Left ventricle myocardium superior (tissue), 1 donor: ENCODE data around the gene TSR1. TPM values are rescaled to one million over a fixed set of nuclear protein-coding genes. Genes with fewer than 3 reads are reported as not detected.

Source experiments
- ATAC-seq: fragments of 200-7000 bp; cut with Tn5 transposase; one replicate; pipeline ENCODE4 v1.9.1; 2020; ENCODE audit warnings: mild to moderate bottlenecking, moderate library complexity
- DNase-seq: peaks from one replicate; pipeline ENCODE4 v3.0.0-alpha.2; 2020
- intact Hi-C: fragments of 100-400 bp; cut with micrococcal nuclease; formaldehyde crosslinking; loops from one replicate; pipeline ENCODE4 v1.11.0; 2022
- long read RNA-seq: library from polyadenylated mRNA; unstranded; transcript quantifications from one replicate; pipeline ENCODE4 v2.0.0, GENCODE V29; 2021
- total RNA-seq: library from RNA; stranded (reverse); fragmentation: NEBNext Ultra II Directional; extraction: Animal tissue kit (Norgen Biotek cat#: 25700); gene quantifications from one replicate; pipeline ENCODE4 v1.2.1, GENCODE V29; 2021
- donor health status: DM: no; HTN: yes; CAD: no; lungs with severe emphysema.

Gene TSR1
- total RNA-seq, result 23.3 TPM
- long read RNA-seq, full-length matches to known transcripts, result 59 of 82 reads
- long read RNA-seq, partial matches to known transcripts, result 10 of 82 reads
- long read RNA-seq, other reads (novel, unspliced or antisense), result 13 of 82 reads

DNA sequence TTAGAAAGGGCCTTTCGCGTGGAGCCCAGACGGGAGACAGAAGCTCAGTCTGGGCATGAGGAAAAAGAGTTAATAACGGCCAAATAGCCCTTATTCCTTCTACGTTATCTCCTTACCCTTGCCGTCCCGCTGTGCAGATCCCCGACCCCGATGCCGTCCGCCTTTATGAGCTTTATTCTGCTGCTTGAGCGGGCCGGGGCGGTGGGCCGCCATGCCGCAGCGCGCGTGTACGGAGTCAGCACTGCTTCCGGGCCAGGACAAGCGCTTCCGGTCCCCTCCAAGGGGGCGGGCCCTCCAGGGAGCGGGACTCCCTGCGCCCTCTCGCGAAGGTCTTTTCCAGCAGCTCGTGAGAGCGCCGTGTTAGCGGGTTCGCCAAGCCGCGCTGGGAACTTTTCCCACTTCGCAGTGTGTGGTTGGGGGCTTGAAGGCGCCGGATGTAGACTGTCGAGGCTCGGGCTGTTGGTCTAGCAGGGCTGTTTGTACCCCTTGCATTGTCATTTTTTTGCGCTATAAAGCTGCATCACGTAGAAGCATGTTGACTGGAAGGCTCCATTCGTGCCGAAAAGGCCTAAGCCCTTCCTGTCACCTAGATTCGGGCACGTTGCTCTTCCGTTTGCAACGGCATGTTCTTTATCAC lies at the start of gene TSR1:
TSS of gene TSR1 (minus strand) at position 243 of the 637 bp plus-strand sequence. CDS start at position 213, 30 bp downstream.
- peak; percentile 95 for DNase-seq
- intact Hi-C loops, result no loop called here
- peak; percentile 96 for ATAC-seq

DNA sequence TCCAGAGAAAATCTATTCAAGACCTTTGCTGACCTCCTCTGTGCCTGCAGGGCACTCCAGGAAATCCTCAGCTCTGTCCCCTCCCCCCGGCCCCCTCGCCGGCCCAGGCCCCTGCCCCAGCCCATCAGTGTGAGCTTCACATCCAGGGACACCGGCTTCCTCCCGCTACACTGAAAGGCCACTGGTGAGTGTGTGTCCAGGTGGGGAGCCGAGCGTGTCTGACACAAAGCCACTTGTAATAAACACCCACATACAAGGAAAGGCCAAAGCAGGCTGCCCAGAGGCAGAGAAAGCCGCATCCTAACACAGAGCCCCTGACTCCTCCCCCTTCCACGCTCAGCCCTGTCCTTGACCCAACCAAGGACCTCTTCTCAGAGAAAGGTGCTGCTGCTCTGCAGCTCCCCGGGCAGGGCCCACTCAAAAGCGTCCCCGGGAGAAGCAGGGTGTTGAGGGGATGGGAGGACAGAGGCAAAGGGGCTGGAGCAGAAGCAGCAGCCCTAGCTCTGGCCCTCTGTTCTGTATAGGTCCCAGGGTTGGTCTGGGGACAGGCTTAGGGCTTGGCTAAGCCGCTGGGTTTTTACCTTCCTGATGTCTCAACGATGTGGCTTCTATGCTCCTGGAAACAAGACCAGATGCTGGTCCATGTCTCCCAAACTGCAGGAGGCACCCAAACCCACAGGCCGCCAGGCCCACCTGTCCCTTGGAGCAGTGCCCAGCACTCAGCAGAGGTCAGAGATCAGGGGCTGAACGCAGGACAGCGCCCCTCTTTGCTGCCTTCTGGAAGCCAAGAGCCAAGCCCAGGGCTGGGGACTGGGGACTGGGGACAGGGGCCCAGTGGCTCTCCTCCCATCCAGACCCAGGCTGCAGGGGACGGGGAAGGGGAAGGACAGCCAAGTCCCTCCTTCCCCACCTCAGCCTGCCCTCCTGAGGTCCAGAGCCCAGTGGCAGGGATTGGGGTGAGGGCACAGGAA lies 49.3 kb upstream of the TSR1 start:
- ATAC-seq (no peak), DNase-seq (no peak)
- intact Hi-C loops, result no loop called here

DNA sequence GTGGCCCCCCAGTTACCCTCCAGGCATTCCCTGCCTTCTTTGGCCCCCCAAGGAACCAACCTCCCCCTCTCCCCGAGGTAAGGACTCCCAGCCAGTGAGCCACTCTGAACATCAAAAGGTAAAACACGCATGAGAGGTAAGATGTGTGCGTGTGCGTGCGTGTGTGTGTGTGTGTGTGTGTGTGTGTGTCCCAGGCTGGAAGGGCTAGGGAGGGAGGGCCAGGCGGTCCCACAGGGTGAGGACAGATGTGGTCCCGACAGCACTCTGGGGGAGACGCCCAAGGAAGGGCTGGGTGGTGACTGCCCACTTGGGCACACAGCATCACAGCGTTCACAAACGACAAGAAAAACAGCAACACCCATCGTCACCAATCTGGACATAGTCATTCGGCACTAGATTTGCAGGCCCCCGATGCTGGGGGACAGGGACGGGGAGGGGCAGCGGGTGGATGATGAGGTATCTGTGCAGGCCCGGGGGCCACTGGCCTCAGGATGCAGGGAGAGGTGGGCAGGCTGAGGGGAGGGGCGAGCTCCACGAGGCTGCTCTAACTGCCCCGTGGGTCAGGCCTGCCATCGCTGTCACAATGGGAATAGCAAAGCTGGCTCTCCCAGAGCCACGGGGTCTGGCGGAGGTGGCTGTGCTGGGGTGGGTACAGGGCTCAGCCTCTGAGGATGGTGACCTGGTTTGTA lies 48.3 kb upstream of the TSR1 start:
- intact Hi-C loops, result no loop called here
- no peak for ATAC-seq
- DNase-seq, result no peak

GRCh38 chr17:2383628-2384167 lies 47.4 kb upstream of the TSR1 start:
- DNase-seq (no peak), ATAC-seq (no peak)
- intact Hi-C loops, result loop anchor here (2.0 kb wide), 1 partner anchor 33 kb away; no protein-coding TSS in a partner anchor

GRCh38 chr17:2380950-2381649 lies 44.8 kb upstream of the TSR1 start:
- DNase-seq, result no peak
- intact Hi-C loops, result no loop called here
- ATAC-seq, result peak; percentile 3

GRCh38 chr17:2380226-2380922 lies 44.1 kb upstream of the TSR1 start:
- intact Hi-C loops, result no loop called here
- ATAC-seq (no peak), DNase-seq (no peak)

DNA sequence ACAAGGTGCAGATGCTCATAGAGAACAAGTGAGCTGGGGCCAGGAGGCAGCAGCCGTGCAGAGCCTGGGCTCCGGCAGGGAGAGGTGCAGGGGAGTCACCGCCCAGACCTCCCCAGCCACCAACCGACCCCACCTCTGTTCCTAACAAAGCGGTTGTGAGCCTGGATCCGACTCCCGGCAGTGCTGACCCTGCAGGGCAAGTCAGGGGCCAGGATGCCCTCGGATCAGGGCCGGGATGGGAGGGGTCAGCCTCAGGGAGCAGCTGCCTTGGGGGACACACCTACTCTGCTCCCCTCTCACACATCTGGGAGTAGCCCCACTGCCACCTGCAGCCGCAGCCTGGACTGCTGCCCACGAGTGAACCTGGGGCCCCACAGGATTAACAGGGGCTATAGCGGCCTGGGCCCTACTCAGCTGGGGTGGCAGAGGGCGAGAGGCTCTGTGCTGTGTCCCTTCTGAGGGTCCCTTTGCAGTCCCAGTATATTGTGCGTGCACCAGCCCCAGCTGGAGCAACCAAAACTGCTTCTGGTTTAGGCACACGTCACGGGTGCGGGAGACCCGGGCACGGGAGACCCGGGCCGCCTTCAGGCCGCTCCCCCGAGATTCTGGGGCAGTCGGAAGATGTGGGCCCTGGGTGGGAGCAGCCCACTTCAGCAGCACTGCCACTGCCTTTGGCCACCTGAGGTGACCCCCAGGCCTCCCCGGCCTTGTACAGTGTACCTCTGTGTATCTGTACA lies 43.4 kb upstream of the TSR1 start:
- no peak for ATAC-seq
- intact Hi-C loops, result no loop called here

GRCh38 chr17:2378905-2379304 lies 42.6 kb upstream of the TSR1 start:
- DNase-seq (no peak), ATAC-seq (no peak)
- intact Hi-C loops, result no loop called here

More for the DNA sequence above, 43.4 kb upstream of the TSR1 start:
- no peak for DNase-seq

- DNase-seq, result no peak
- intact Hi-C loops, result no loop called here
These were observed 41.4 kb upstream of the TSR1 start for GRCh38 chr17:2377659-2378058.

GRCh38 chr17:2376107-2376506 lies 39.9 kb upstream of the TSR1 start:
- ATAC-seq, result no peak
- intact Hi-C loops, result no loop called here

More at GRCh38 chr17:2377659-2378058, 41.4 kb upstream of the TSR1 start:
- no peak for ATAC-seq

GRCh38 chr17:2375406-2375805 lies 39.1 kb upstream of the TSR1 start:
- DNase-seq, result no peak

More at GRCh38 chr17:2376107-2376506, 39.9 kb upstream of the TSR1 start:
- DNase-seq, result no peak

DNA sequence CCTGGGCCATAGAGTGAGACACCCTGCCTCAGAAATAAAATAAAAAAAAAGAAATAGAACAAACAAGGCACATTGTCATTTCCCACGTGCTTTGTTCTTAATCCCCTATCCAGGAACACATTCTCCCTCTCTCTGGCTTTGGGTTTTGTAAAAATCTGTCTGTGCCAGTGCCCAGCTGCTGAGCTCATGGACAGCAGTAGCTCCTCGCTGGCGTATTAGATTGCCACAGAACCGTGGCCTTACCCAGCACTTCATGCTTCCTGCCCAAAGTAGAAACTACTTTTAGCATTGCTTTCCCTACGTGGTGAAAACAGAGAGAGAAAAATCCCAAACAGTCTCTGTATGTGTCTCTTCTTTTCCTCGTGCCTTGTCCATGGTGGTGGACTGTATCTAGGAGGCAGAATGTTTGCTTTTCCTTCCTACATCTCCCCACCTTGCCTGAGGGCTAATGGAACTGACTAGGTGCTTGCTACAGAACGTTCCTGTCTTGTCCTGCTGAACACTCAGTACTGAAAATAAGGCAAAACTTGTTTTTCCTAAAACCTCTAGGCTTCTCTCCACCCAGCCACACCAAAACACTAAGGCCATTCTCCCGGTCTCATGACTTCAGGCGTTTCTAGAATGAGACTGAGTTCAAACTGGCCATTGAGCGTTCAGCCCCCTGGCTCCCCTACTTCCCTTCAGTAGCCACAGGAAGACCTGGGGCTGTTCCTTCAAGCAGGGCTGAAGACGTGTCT lies 38.5 kb upstream of the TSR1 start:
- DNase-seq (no peak), ATAC-seq (no peak)
- intact Hi-C loops, result no loop called here

More at GRCh38 chr17:2375406-2375805, 39.1 kb upstream of the TSR1 start:
- ATAC-seq, result no peak
- intact Hi-C loops, result no loop called here

- no peak for DNase-seq
- no peak for ATAC-seq
These were observed 36.9 kb upstream of the TSR1 start for GRCh38 chr17:2373179-2373578.

GRCh38 chr17:2372681-2373080 lies 36.4 kb upstream of the TSR1 start:
- DNase-seq (no peak), ATAC-seq (no peak)
- intact Hi-C loops, result no loop called here

More at GRCh38 chr17:2373179-2373578, 36.9 kb upstream of the TSR1 start:
- intact Hi-C loops, result no loop called here

- intact Hi-C loops, result no loop called here
- DNase-seq (no peak), ATAC-seq (no peak)
These were observed 35.9 kb upstream of the TSR1 start for GRCh38 chr17:2372180-2372579.
